ENCODE data around the gene CCNK.

DNA sequence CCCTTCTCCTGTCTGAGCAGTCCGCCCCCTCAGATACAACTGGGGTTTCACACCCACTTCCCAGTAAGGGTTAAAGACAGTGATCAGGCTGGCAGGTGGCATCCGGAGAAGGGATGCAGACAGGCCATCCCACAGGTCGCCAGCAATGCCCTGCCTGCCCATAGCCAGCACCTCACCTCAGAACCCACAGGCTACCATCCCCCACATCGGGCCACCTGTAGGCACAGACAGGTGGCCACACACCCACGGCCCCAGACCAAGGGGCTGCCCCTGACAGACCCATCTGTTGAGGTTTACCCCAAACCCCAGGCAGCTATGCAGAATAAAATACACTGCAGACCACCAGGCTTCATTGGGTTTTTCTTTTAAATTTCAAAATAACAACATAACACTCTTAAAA, 57.5 kb downstream of the CCNK start:
- TF ChIP-seq MXD4 (CRISPR knock-in tag; IDR thresholded peaks at IDR 0.05) (no peak), BHLHE40 (IDR thresholded peaks at IDR 0.05; ENCODE audit: low read length) (no peak), CTCF (CRISPR knock-in tag; IDR thresholded peaks at IDR 0.05) (no peak), BCLAF1 (IDR thresholded peaks at IDR 0.05) (no peak), CREB1 (IDR thresholded peaks at IDR 0.05) (no peak), CREB1 (CRISPR knock-in tag; IDR thresholded peaks at IDR 0.05) (no peak), POLR2A (IDR thresholded peaks at IDR 0.05; ENCODE audit: insufficient read depth in 1 of 2, low read depth in 2 of 2, low read length in 2 of 2) (no peak), ZNF274 (CRISPR knock-in tag; IDR thresholded peaks at IDR 0.05) (no peak), HIVEP1 (CRISPR knock-in tag; IDR thresholded peaks at IDR 0.05) (no peak), KDM2A (CRISPR knock-in tag; IDR thresholded peaks at IDR 0.05; ENCODE audit: borderline replicate concordance, low read depth) (no peak), ZNF18 (CRISPR knock-in tag; IDR thresholded peaks at IDR 0.05; ENCODE audit: insufficient replicate concordance) (no peak), EP300 (IDR thresholded peaks at IDR 0.05; ENCODE audit: low read depth in 2 of 2, low read length in 2 of 2) (no peak), EP300 (CRISPR knock-in tag; IDR thresholded peaks at IDR 0.05; ENCODE audit: borderline replicate concordance) (no peak), GABPB1 (CRISPR knock-in tag; IDR thresholded peaks at IDR 0.05) (no peak)
- TF ChIP-seq, protein P1, sequence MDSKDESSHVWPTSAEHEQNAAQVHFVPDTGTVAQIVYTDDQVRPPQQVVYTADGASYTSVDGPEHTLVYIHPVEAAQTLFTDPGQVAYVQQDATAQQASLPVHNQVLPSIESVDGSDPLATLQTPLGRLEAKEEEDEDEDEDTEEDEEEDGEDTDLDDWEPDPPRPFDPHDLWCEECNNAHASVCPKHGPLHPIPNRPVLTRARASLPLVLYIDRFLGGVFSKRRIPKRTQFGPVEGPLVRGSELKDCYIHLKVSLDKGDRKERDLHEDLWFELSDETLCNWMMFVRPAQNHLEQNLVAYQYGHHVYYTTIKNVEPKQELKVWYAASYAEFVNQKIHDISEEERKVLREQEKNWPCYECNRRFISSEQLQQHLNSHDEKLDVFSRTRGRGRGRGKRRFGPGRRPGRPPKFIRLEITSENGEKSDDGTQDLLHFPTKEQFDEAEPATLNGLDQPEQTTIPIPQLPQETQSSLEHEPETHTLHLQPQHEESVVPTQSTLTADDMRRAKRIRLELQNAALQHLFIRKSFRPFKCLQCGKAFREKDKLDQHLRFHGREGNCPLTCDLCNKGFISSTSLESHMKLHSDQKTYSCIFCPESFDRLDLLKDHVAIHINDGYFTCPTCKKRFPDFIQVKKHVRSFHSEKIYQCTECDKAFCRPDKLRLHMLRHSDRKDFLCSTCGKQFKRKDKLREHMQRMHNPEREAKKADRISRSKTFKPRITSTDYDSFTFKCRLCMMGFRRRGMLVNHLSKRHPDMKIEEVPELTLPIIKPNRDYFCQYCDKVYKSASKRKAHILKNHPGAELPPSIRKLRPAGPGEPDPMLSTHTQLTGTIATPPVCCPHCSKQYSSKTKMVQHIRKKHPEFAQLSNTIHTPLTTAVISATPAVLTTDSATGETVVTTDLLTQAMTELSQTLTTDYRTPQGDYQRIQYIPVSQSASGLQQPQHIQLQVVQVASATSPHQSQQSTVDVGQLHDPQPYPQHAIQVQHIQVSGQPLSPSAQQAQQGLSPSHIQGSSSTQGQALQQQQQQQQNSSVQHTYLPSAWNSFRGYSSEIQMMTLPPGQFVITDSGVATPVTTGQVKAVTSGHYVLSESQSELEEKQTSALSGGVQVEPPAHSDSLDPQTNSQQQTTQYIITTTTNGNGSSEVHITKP (CRISPR knock-in tag; IDR thresholded peaks at IDR 0.05; ENCODE audit: low read depth): no peak
- TF ChIP-seq, protein P2, sequence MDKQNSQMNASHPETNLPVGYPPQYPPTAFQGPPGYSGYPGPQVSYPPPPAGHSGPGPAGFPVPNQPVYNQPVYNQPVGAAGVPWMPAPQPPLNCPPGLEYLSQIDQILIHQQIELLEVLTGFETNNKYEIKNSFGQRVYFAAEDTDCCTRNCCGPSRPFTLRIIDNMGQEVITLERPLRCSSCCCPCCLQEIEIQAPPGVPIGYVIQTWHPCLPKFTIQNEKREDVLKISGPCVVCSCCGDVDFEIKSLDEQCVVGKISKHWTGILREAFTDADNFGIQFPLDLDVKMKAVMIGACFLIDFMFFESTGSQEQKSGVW (CRISPR knock-in tag; IDR thresholded peaks at IDR 0.05; ENCODE audit: borderline replicate concordance): no peak

Measured in HepG2 (cell line).